ENCODE measurements around the gene VDAC2.
"Not testable (repeated sequence)": the region's sequence is repeated elsewhere in the genome, so short reads cannot be mapped to it uniquely, and the experiment has no call there.

GRCh38 chr10:75203046-75203620 is 7.5 kb upstream of the VDAC2 start:
- TF ChIP-seq POLR2AphosphoS5 (IDR thresholded peaks at IDR 0.05); EP300 (conservative IDR thresholded peaks at IDR 0.05; ENCODE audit: poor library complexity, severe bottlenecking); CTCF (IDR thresholded peaks at IDR 0.05; ENCODE audit: poor library complexity, severe bottlenecking); REST (IDR thresholded peaks at IDR 0.05; ENCODE audit: borderline replicate concordance); RAD21 (conservative IDR thresholded peaks at IDR 0.05); EZH2 (IDR thresholded peaks at IDR 0.05; ENCODE audit: borderline replicate concordance, insufficient read depth, low read length, poor library complexity, severe bottlenecking): not testable (repeated sequence)

All from neural cell (in vitro differentiated cells).